GM15510 (cell line): ENCODE data around the gene PANK4.

Experiments
- POLR2A ChIP-seq: IDR thresholded peaks from 3 replicates; pipeline ENCODE4 v1.6.1; 2011; ENCODE audit warnings: borderline replicate concordance; ENCODE audit not compliant: insufficient read length; ENCODE audit errors: extremely low read depth

The PANK4 gene

DNA sequence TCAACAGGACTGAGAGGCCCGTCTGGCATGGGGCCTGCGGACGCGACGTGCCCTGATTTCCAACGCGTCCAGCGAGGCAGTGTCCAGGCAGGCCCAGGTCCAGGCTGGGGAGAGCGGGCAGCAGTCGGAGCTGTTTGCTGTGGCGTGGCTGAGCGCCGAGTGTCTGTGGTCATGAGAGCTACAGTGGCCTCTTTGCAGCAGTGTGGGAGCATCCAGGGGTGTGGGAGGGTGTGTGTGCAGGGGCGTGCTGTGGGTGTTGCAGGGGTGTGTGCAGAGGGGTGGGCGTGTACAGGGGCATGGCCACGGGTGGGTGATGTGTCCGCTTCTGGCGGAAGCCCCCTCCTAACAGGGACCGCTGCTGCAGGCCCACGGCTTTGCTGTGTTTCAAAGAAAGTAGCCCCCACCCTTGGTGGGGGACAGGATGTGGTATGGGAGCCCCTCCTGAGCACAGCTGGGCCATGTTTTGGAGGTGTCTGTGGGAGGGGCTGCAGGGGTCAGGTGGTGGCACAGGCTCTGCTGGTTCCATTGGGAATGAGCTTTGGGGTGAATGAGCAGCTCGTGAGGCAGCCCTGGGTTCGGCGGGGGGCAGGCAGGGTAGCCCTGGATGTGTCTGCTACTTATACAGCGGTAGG is 32.6 kb downstream of the PANK4 start:
- TF ChIP-seq POLR2A: no peak

DNA sequence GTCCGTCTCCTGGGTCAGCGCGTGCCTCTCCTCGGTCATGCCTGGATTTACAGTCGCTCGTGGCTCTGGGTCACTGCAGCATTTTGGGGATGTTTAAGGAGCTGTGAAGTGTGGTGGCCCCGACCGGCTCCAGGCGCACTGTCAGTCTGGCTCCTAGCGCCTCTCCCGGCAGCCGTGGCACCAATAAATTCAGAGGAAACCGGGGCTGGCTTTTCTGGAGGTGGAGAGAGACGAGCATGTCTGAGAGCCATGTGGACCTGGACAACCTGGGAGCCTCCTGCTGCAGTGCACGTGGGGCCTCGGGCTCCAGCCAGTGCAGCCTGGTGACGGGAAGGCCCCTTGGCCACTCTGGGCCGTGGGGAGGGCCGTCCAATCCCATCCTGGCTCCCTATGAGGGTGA is 33.2 kb downstream of the PANK4 start:
- no peak for TF ChIP-seq POLR2A

DNA sequence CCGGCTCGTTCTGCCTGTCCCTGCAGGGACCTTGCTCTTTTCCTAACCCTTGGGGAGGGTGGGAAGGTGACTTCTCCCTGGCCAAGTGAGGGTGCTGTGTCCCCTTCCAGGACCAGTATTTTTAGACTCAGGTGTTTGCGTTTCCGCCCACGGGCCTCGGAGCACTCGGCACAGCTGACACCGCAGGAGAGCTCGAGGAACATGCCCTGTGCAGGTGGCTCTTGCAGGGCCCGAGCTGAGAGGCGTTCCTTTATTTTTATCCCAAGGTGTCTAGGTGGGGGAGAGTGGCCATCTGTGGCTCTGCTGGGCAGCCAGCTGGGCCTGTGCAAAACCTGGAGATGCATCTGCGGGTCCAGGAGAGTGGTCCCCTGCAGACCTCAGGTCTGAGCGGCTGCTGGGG is 34.3 kb downstream of the PANK4 start:
- no peak for TF ChIP-seq POLR2A

- TF ChIP-seq POLR2A: no peak
Observed at GRCh38 chr1:2489615-2490014, 36.8 kb downstream of the PANK4 start.

GRCh38 chr1:2488688-2489087 is 37.7 kb downstream of the PANK4 start:
- TF ChIP-seq POLR2A: no peak

DNA sequence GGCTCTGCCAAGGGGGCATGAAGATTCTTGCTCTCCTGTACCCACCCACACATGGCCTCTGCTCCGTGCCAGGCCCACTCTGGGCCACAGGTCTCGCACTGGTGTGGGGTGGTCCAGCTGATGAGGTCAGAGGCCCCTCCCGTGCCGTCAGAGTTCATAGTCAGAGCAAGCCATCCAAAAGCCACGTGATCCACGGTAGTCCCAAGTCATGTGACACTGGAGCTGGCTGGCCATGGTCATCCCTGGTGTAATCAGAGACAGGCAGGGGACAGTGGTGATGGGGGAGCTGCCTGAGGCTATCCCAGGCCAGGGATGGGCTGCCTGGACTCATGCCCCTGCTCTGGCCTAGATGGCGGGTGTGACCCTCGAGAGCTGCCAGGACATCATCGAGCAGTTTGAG is 39.8 kb downstream of the PANK4 start:
- no peak for TF ChIP-seq POLR2A

GRCh38 chr1:2486041-2486440 is 40.4 kb downstream of the PANK4 start:
- no peak for TF ChIP-seq POLR2A

GRCh38 chr1:2483970-2484369 is 42.4 kb downstream of the PANK4 start:
- TF ChIP-seq POLR2A: no peak

- no peak for TF ChIP-seq POLR2A
Observed at GRCh38 chr1:2483026-2483425, 43.4 kb downstream of the PANK4 start.

DNA sequence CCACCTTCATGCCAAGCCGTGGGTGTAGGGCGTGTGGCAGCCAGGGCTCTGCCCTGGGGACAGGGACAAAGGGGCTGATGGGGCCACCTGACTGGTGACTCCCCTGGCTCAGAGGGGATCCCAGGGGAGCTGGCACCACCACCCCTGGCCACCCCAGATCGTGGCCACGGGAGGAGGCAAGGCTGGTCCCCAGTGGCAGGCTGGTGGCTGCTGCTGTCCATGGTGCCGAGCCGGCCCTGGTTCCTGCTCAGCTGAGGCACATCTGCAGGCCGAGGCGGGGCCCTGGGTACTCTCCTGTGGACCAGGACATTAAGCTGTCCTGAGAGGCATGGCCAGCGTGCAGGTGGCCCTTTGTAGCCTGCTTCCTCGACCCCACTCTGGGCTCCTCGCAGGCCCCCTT is 43.8 kb downstream of the PANK4 start:
- no peak for TF ChIP-seq POLR2A

DNA sequence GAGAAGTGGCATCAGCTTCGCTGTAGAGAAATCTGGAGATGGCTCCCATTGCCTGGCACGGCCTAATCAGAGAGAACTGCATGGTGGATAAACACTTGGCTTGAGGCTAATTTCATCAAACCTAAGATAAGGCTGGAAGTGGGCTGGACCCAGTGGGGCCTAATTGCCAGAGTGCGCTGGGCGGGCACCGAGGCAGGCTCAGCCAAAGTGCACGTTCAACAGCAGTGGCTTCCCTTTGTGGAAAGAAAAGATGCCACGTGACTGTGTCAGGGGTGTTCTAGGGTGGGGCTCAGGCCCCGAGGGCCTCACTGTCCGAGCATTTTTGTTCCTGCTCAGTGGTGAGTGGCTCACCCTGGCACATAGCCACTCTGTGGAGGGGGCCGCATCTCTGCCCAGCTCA is 44.5 kb downstream of the PANK4 start:
- no peak for TF ChIP-seq POLR2A

GRCh38 chr1:2480986-2481364 is 45.4 kb downstream of the PANK4 start:
- no peak for TF ChIP-seq POLR2A

- no peak for TF ChIP-seq POLR2A
Observed at GRCh38 chr1:2480236-2480985, 46.0 kb downstream of the PANK4 start.

GRCh38 chr1:2479618-2480017 is 46.8 kb downstream of the PANK4 start:
- no peak for TF ChIP-seq POLR2A

DNA sequence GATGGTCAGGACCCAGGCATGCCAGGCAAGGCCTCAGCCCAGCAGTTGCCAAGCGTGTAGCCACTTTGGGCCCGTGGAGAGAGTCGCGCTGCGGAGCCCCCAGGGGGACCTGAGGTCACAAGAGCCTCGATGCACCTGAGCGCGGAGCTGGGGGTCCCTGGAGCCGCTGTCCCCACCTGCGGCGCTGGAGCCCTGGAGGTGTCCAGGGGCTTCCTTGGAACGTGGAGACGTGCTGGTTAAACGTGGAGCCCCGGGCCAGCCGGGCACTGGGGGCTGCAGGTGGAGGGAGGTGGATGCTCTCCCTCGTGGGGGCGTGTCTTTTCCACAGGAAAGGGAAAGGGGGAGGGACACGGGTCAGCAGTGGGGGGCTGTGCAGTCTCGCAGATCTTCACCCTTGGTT is 47.2 kb downstream of the PANK4 start:
- TF ChIP-seq POLR2A: no peak

GRCh38 chr1:2477791-2478499 is 48.5 kb downstream of the PANK4 start:
- TF ChIP-seq POLR2A: no peak
